ENCODE measurements around the gene TMIGD1. TPM values are rescaled to one million over a fixed set of nuclear protein-coding genes. Genes with fewer than 3 reads are reported as not detected.

Gene TMIGD1
- polyA plus RNA-seq, 1 donor = 43.9 TPM

DNA sequence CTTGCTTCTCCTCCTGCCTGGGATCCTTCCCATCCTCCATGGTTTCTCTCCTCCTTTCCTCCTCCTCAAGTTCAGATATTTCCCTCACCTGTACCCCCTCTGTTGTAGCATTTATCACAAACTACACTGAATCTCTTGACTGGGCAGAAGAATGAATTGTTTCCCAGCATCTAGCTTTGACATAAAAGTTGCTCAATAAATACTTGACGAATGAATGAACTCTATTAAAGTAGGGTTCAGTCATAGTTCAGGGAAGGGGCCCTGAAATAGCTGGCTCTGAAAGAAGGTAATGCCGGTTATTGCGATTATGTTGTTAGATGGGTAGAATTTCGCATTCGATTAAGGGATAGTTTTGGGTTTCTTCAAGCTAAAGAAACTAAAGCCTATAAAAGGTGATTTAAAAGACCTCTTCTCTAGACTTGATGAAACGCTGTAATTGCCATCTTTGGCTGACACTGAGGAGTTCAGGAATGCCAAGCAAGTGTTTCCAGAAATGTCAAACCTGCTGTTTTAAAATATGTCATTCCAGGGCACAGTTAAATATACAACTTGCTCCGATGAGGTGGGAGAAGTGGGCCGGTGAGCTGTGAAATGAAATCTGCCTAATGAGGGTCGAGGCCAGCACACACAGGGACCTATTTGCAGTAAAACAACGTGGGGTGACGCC is 43.9 kb upstream of the TMIGD1 start:
- Histone ChIP-seq H3K27ac (ENCODE audit: low read length) (no peak overlapping the region), H3K9me3 (ENCODE audit: control insufficient read depth, low read depth, low read length) (no peaks in the 10 kb centered on the region), H3K4me3 (ENCODE audit: low read length) (peak overlapping the region; percentile 73), H3K27me3 (ENCODE audit: control insufficient read depth, insufficient read depth, low read length) (no peaks in the 10 kb centered on the region), H3K36me3 (ENCODE audit: control insufficient read depth, insufficient read depth, low read length) (no peaks in the 10 kb centered on the region), H3K4me1 (ENCODE audit: control insufficient read depth, insufficient read depth, low read length) (peaks cover 17% of the 10 kb centered on the region)
- DNase-seq = no peak
- WGBS (ENCODE audit: insufficient coverage, low lambda C conversion rate) = 100% methylated on average over 3 of the region's 11 CpGs

DNA sequence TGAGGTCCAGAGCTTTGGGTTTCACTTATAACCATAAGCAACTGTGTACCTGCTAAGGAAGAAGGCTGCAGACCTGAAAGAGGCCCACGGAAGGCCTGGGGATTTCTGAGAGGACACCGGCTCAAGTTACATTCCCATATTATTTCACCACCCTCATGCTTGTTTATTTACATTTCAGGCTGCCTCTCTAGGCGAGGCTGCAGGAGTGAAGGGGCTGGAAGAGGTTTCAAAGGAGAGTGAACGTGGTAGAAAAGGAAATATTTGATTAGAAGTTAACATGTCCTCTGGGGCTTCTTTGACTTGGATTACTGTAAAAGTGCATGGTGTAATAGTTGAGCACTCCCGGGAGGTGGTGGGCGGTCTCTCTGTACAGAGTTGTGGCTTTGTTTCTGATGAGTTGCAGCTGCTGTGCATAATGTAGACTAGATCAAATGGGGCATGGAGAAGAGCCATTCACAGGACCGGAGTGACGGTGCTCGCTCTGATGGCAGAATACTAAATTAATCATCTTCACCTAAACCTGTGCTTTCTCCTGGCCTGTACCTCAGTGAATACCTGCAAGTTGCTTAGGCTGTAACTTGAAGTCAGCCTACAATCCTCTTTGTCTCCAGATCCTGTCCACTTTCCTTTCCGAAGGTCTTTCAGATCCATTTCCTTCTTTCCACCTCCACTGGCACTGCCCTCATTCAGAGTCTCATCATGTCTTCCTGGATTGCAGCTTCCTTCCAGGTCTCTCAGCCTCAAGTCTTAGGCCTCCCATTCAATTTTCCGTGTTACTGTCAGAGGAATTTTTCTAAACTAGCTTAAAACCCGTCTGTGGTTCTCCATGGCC is 43.0 kb upstream of the TMIGD1 start:
- Histone ChIP-seq H3K27ac (ENCODE audit: low read length) (no peak overlapping the region), H3K4me1 (ENCODE audit: control insufficient read depth, insufficient read depth, low read length) (peaks cover 17% of the 10 kb centered on the region), H3K36me3 (ENCODE audit: control insufficient read depth, insufficient read depth, low read length) (no peaks in the 10 kb centered on the region), H3K9me3 (ENCODE audit: control insufficient read depth, low read depth, low read length) (no peaks in the 10 kb centered on the region), H3K27me3 (ENCODE audit: control insufficient read depth, insufficient read depth, low read length) (no peaks in the 10 kb centered on the region), H3K4me3 (ENCODE audit: low read length) (no peak overlapping the region)
- WGBS (ENCODE audit: insufficient coverage, low lambda C conversion rate) = no CpG with 5 or more reads among the region's 12 CpGs
- peak in 1 of 2 donors; percentile 65 for DNase-seq

DNA sequence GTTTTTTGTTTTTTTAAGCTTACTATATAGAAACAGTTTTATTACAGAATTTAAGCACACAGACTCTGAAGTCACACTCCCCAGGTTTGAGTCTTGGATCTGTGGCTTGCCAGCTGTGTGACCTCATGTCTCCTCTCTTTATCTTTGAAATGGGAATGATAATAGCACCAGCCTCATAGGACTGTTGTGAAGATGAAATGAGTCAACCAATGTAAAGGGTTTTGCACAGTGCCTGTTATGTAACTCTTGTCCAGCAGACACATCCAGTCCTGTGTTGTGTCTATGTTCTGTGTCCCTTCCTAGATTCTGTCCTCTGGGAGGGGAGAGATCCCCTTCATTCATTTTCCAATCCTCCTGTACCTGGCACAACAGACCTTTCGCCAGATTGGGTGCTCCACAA is 41.8 kb upstream of the TMIGD1 start:
- Histone ChIP-seq H3K36me3 (ENCODE audit: control insufficient read depth, insufficient read depth, low read length) (no peaks in the 10 kb centered on the region), H3K4me1 (ENCODE audit: control insufficient read depth, insufficient read depth, low read length) (peaks cover 17% of the 10 kb centered on the region), H3K27me3 (ENCODE audit: control insufficient read depth, insufficient read depth, low read length) (no peaks in the 10 kb centered on the region), H3K27ac (ENCODE audit: low read length) (no peak overlapping the region), H3K9me3 (ENCODE audit: control insufficient read depth, low read depth, low read length) (no peaks in the 10 kb centered on the region), H3K4me3 (ENCODE audit: low read length) (no peak overlapping the region)
- WGBS (ENCODE audit: insufficient coverage, low lambda C conversion rate) = no CpG with 5 or more reads among the region's 1 CpG
- DNase-seq = no peak

DNA sequence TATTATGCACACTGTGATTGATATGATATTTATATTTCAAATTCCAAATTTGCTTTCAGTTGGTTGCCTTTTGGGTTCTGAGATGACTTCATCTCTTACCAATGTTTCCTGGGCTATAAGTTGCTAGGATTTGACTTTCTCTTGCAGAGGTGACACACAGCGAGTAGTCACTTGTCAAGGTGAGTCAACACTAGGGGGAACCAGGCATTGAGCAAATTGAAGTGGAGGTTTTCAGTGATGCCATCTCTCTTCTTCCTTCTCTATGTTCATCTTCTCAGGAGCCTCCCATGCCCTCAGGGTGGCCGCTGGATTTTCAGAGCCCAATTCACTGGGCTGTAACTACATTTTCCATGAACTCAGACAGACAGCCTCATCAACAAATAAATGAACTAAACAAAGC is 38.9 kb upstream of the TMIGD1 start:
- H3K27me3 ChIP-seq (ENCODE audit: control insufficient read depth, insufficient read depth, low read length) = no peaks in the 10 kb centered on the region
- no CpG with 5 or more reads among the region's 2 CpGs for WGBS (ENCODE audit: insufficient coverage, low lambda C conversion rate)
- no peak for DNase-seq
- H3K4me3 ChIP-seq (ENCODE audit: low read length) = no peak overlapping the region
- no peaks in the 10 kb centered on the region for H3K36me3 ChIP-seq (ENCODE audit: control insufficient read depth, insufficient read depth, low read length)
- no peak overlapping the region for H3K27ac ChIP-seq (ENCODE audit: low read length)
- H3K9me3 ChIP-seq (ENCODE audit: control insufficient read depth, low read depth, low read length) = no peaks in the 10 kb centered on the region
- peaks cover 17% of the 10 kb centered on the region for H3K4me1 ChIP-seq (ENCODE audit: control insufficient read depth, insufficient read depth, low read length)

DNA sequence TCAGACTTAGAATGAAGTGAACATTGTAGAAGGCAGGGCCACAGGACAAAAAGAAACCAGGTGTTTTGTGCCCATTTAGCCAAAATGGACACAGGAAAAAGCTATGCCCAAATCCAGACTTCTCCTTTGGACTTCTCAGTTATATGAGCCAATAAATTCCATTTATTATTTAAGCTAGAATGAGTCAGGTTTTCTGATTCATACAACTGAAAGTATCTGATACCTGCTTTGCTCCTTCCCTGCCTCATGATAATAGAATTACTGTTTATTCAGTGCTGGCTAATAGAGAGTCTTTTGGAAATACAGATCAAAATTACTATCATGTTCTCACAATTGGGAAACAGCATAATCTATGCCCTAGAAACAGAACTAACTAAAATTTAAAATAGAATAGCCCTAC is 36.1 kb upstream of the TMIGD1 start:
- Histone ChIP-seq H3K27me3 (ENCODE audit: control insufficient read depth, insufficient read depth, low read length) (no peaks in the 10 kb centered on the region), H3K4me3 (ENCODE audit: low read length) (no peak overlapping the region), H3K36me3 (ENCODE audit: control insufficient read depth, insufficient read depth, low read length) (no peaks in the 10 kb centered on the region), H3K9me3 (ENCODE audit: control insufficient read depth, low read depth, low read length) (no peaks in the 10 kb centered on the region), H3K4me1 (ENCODE audit: control insufficient read depth, insufficient read depth, low read length) (peaks cover 6% of the 10 kb centered on the region), H3K27ac (ENCODE audit: low read length) (no peak overlapping the region)
- DNase-seq = peak in 1 of 2 donors; percentile 27

DNA sequence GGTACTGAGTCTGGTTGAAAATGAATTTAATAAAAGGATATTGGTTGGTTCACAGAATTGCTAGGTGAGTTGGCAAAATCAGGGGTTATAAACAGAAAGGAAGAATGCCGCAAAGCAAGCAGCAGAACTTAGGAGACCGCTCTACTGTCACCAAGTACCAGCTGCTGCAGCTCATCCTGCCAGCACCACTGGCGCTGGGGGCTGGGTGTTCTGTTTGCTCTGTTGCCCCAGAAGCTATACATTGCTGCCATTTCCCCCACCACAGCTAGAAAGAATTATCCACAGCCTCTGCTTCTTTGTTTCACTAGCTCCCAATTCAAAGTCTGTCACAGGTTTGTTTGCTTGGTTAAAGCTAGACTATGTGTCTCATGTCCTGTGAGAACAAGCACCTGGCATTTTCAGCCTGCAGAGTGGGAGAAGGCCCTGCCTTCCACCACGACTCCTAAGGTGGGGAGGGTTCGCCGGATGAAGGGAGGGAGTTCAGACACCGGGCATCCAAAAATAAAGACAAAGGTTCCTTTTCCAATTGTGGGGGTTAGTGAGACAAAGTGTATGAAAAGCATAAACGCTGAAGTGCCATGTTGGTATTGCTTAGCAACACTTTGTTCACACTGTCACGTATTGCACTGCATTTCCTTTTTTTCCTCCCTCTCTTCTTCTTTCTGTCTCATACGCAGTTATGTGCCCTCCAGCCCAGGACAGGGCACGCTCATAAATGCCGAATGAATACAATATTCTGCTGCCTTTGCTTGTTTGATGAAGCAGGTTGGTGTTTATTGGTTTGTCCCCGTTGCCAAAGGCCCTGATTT is 35.3 kb upstream of the TMIGD1 start:
- peaks cover 6% of the 10 kb centered on the region for H3K4me1 ChIP-seq (ENCODE audit: control insufficient read depth, insufficient read depth, low read length)
- no peak overlapping the region for H3K4me3 ChIP-seq (ENCODE audit: low read length)
- DNase-seq = no peak
- 67% methylated on average over 1 of the region's 13 CpGs for WGBS (ENCODE audit: insufficient coverage, low lambda C conversion rate)
- H3K27me3 ChIP-seq (ENCODE audit: control insufficient read depth, insufficient read depth, low read length) = no peaks in the 10 kb centered on the region
- no peaks in the 10 kb centered on the region for H3K9me3 ChIP-seq (ENCODE audit: control insufficient read depth, low read depth, low read length)
- H3K27ac ChIP-seq (ENCODE audit: low read length) = no peak overlapping the region
- no peaks in the 10 kb centered on the region for H3K36me3 ChIP-seq (ENCODE audit: control insufficient read depth, insufficient read depth, low read length)

DNA sequence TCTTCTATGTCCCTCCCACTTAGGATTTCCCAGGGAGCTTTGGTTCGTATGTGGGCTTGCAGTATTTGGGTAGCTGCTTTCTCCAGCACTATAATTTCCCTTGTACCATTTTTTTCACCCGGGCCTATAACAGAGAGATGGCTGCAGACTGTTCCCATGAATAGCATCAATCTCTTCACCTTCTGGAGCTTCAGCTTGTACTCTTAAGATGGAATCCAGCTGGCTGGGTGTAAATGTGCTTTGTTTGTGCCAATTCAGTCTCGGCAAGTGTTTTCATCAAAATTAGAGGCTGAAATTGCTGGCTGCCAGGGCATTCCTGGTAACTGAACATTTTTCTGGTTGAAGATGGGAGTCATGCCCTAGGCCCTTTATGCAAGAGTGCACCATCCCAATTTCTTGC is 32.7 kb upstream of the TMIGD1 start:
- Histone ChIP-seq H3K27me3 (ENCODE audit: control insufficient read depth, insufficient read depth, low read length) (no peaks in the 10 kb centered on the region), H3K4me3 (ENCODE audit: low read length) (no peak overlapping the region), H3K4me1 (ENCODE audit: control insufficient read depth, insufficient read depth, low read length) (peaks cover 6% of the 10 kb centered on the region), H3K27ac (ENCODE audit: low read length) (no peak overlapping the region), H3K36me3 (ENCODE audit: control insufficient read depth, insufficient read depth, low read length) (no peaks in the 10 kb centered on the region), H3K9me3 (ENCODE audit: control insufficient read depth, low read depth, low read length) (peaks cover 4% of the 10 kb centered on the region)
- no CpG with 5 or more reads among the region's 3 CpGs for WGBS (ENCODE audit: insufficient coverage, low lambda C conversion rate)
- no peak for DNase-seq

DNA sequence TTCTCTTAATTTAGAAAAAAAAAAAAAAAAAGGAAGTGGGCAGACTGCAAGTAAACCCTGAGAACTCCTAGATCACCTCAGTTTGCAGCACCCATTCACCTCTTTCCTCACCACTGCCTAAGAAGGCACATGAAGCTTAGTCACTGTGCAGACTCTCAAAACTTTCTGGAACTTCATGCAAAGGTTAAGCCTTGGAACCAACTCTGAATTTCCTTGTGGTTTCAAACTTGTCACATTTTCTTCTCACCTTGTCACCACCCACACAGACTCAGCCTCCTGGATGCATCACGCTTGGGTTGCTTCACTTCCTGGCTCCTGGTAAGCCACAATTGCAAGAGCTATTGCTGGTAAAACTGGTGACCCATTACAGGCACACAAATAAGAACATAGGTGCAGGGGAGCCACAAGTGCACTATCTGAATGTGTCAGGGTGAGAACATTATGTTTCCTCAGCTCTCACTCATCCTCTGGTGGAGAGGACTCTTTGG is 29.9 kb upstream of the TMIGD1 start:
- no peak overlapping the region for H3K27ac ChIP-seq (ENCODE audit: low read length)
- peaks cover 4% of the 10 kb centered on the region for H3K9me3 ChIP-seq (ENCODE audit: control insufficient read depth, low read depth, low read length)

DNA sequence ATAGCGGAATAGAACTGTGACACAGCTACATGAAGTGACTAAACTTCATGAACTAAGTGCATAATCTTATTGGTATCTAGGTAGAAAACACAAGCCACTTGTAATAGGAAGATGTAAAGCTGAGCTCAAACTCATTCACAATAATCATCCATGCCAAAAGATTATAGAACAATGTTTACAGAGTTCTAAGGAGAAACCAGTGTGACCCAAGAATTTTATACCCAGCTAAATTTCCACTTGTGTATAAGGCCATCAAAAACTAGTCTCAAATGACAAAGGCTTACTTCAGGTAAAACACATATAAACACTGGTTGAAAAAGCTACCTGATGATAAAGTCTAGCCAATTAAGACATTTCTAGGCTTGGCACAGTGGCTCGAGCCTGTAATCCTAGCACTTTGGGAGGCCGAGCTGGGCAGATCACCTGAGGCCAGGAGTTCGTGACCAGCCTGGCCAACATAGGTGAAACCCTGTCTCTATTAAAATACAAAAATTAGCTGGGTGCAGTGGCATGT is 28.0 kb upstream of the TMIGD1 start:
- H3K4me1 ChIP-seq (ENCODE audit: control insufficient read depth, insufficient read depth, low read length) = peaks cover 9% of the 10 kb centered on the region
- H3K9me3 ChIP-seq (ENCODE audit: control insufficient read depth, low read depth, low read length) = peaks cover 4% of the 10 kb centered on the region
- no peaks in the 10 kb centered on the region for H3K27me3 ChIP-seq (ENCODE audit: control insufficient read depth, insufficient read depth, low read length)
- H3K36me3 ChIP-seq (ENCODE audit: control insufficient read depth, insufficient read depth, low read length) = no peaks in the 10 kb centered on the region
- no CpG with 5 or more reads among the region's 4 CpGs for WGBS (ENCODE audit: insufficient coverage, low lambda C conversion rate)
- no peak overlapping the region for H3K27ac ChIP-seq (ENCODE audit: low read length)
- H3K4me3 ChIP-seq (ENCODE audit: low read length) = no peak overlapping the region
- no peak for DNase-seq

More for the DNA sequence above, 29.9 kb upstream of the TMIGD1 start:
- no peaks in the 10 kb centered on the region for H3K36me3 ChIP-seq (ENCODE audit: control insufficient read depth, insufficient read depth, low read length)
- WGBS (ENCODE audit: insufficient coverage, low lambda C conversion rate) = no CpG with 5 or more reads among the region's 1 CpG
- DNase-seq = no peak
- no peak overlapping the region for H3K4me3 ChIP-seq (ENCODE audit: low read length)
- H3K27me3 ChIP-seq (ENCODE audit: control insufficient read depth, insufficient read depth, low read length) = no peaks in the 10 kb centered on the region
- no peaks in the 10 kb centered on the region for H3K4me1 ChIP-seq (ENCODE audit: control insufficient read depth, insufficient read depth, low read length)

Measured in large intestine (tissue), 3 donors.